Liver (tissue), 9 donors: ENCODE measurements around the gene DLK2. TPM values are rescaled to one million over a fixed set of nuclear protein-coding genes. Genes with fewer than 3 reads are reported as not detected.
A peak's percentile ranks its signal among the peaks of the same experiment; 100 is the strongest.

ENCODE experiments used
- DNase-seq: peaks from one replicate; pipeline ENCODE4 v3.0.0-alpha.2; 2017; ENCODE audit warnings: low spot score
- H3K27ac ChIP-seq, 2 donors: one replicate each; pipeline ENCODE4 v1.7.0; 2013; ENCODE audit warnings: inconsistent platforms in 2 of 2, low read length in 2 of 2, control low read depth in 1 of 2, low read depth in 1 of 2, mild to moderate bottlenecking in 1 of 2
- H3K27me3 ChIP-seq, 4 donors: one replicate each; pipeline versions ENCODE4 v1.6.1 to v1.7.0; 2013; ENCODE audit warnings: low read length in 3 of 4, inconsistent platforms in 1 of 4, mild to moderate bottlenecking in 1 of 4, moderate library complexity in 1 of 4; ENCODE audit not compliant: control insufficient read depth in 4 of 4, insufficient read depth in 4 of 4
- H3K36me3 ChIP-seq, 4 donors: one replicate each; pipeline versions ENCODE4 v1.6.1 to v1.7.0; 2013; ENCODE audit warnings: low read length in 3 of 4, mild to moderate bottlenecking in 3 of 4, low read depth in 1 of 4, moderate library complexity in 1 of 4; ENCODE audit not compliant: control insufficient read depth in 4 of 4, insufficient read depth in 3 of 4
- H3K4me1 ChIP-seq, 4 donors: one replicate each; pipeline versions ENCODE4 v1.6.1 to v1.7.0; 2013; ENCODE audit warnings: low read length in 3 of 4, mild to moderate bottlenecking in 3 of 4, moderate library complexity in 1 of 4; ENCODE audit not compliant: control insufficient read depth in 4 of 4, insufficient read depth in 4 of 4
- H3K4me3 ChIP-seq, 3 donors: one replicate each; pipeline versions ENCODE4 v1.6.1 to v1.7.0; 2013; ENCODE audit warnings: low read length in 3 of 3, control low read depth in 1 of 3, low read depth in 1 of 3, mild to moderate bottlenecking in 1 of 3
- H3K9ac ChIP-seq, 2 donors: one replicate each; pipeline ENCODE4 v1.7.0; 2013; ENCODE audit warnings: low read length in 2 of 2, mild to moderate bottlenecking in 2 of 2, moderate library complexity in 2 of 2, control low read depth in 1 of 2, low read depth in 1 of 2
- H3K9me3 ChIP-seq, 4 donors: one replicate each; pipeline versions ENCODE4 v1.6.1 to v1.7.0; 2013; ENCODE audit warnings: low read length in 3 of 4; ENCODE audit not compliant: control insufficient read depth in 4 of 4
- EGR1 ChIP-seq, 2 donors: IDR thresholded peaks; 2 replicates each; pipeline ENCODE4 v1.6.1; 2016 to 2018; ENCODE audit warnings: antibody characterized with exemption in 2 of 2, low read depth in 2 of 2
- FOXA1 ChIP-seq: IDR thresholded peaks from 2 replicates; pipeline ENCODE4 v1.6.1; 2016; ENCODE audit warnings: antibody characterized with exemption
- FOXA2 ChIP-seq: IDR thresholded peaks from 2 replicates; pipeline ENCODE4 v1.6.1; 2016; ENCODE audit warnings: antibody characterized with exemption
- GABPA ChIP-seq, 2 donors: IDR thresholded peaks in 1 of 2; conservative IDR thresholded peaks in 1 of 2; 2 replicates each; pipeline ENCODE4 v1.6.1; 2016; ENCODE audit warnings: antibody characterized with exemption in 2 of 2, mild to moderate bottlenecking in 1 of 2, moderate library complexity in 1 of 2
- HNF4A ChIP-seq, 2 donors: conservative IDR thresholded peaks; 2 replicates each; pipeline ENCODE4 v1.6.1; 2016; ENCODE audit warnings: antibody characterized with exemption in 2 of 2, mild to moderate bottlenecking in 2 of 2
- HNF4G ChIP-seq: IDR thresholded peaks from 2 replicates; pipeline ENCODE4 v1.6.1; 2016; ENCODE audit warnings: antibody characterized with exemption
- JUND ChIP-seq, 2 donors: IDR thresholded peaks; 2 replicates each; pipeline ENCODE4 v1.6.1; 2016; ENCODE audit warnings: antibody characterized with exemption in 2 of 2
- NR2F2 ChIP-seq: IDR thresholded peaks from 2 replicates; pipeline ENCODE4 v1.6.1; 2016; ENCODE audit warnings: antibody characterized with exemption
- RAD21 ChIP-seq, 2 donors: IDR thresholded peaks; 2 replicates each; pipeline ENCODE4 v1.6.1; 2016; ENCODE audit warnings: antibody characterized with exemption in 2 of 2, mild to moderate bottlenecking in 2 of 2
- RXRA ChIP-seq, 2 donors: IDR thresholded peaks; 2 replicates each; pipeline ENCODE4 v1.6.1; 2017 to 2018; ENCODE audit warnings: antibody characterized with exemption in 2 of 2, mild to moderate bottlenecking in 1 of 2
- SP1 ChIP-seq: IDR thresholded peaks from 2 replicates; pipeline ENCODE4 v1.6.1; 2018; ENCODE audit warnings: antibody characterized with exemption, mild to moderate bottlenecking
- TAF1 ChIP-seq: conservative IDR thresholded peaks from 2 replicates; pipeline ENCODE4 v1.6.1; 2016; ENCODE audit warnings: antibody characterized with exemption, mild to moderate bottlenecking
- YY1 ChIP-seq: IDR thresholded peaks from 2 replicates; pipeline ENCODE4 v1.6.1; 2016; ENCODE audit warnings: antibody characterized with exemption, mild to moderate bottlenecking
- WGBS: extraction: QIAGEN DNeasy Blood & Tissue Kit; methylation state at CpG from one replicate; pipeline ENCODE4 v1.1.7; 2013; 5-methylcytosine and 5-hydroxymethylcytosine counted together
- polyA plus RNA-seq, 2 donors: library from polyadenylated mRNA; stranded (reverse) in 1 of 2; unstranded in 1 of 2; fragments of 200-250 nt in 1 of 2; fragments of >200 nt in 1 of 2; fragmentation: Nextera tagmentation in 1 of 2; extraction: Ambion mirVana in 1 of 2; gene quantifications; one replicate each; pipeline versions ENCODE4 v1.2.1 to v1.2.3, GENCODE V29; 2013 to 2015
- total RNA-seq, 2 donors: library from RNA; depleted of rRNA; stranded (reverse); fragments of >200 nt; gene quantifications; one replicate each; pipeline ENCODE4 v1.2.3, GENCODE V29; 2014
- TF ChIP-seq, protein P1 (sequence below): fragments of 150-350 bp; IDR thresholded peaks from 2 replicates; pipeline ENCODE4 v1.5.1; 2017; ENCODE audit warnings: improper control_type of control experiment, low read depth, low read length; ENCODE audit not compliant: missing input control
- TF ChIP-seq, protein P2 (sequence below): IDR thresholded peaks from 2 replicates; pipeline ENCODE4 v1.6.1; 2016; ENCODE audit warnings: antibody characterized with exemption
- TF ChIP-seq, protein P3 (sequence below): IDR thresholded peaks from 2 replicates; pipeline ENCODE4 v1.6.1; 2016; ENCODE audit warnings: antibody characterized with exemption
- TF ChIP-seq, protein P4 (sequence below): IDR thresholded peaks from 2 replicates; pipeline ENCODE4 v1.6.1; 2016; ENCODE audit warnings: antibody characterized with exemption
- TF ChIP-seq, protein P5 (sequence below): IDR thresholded peaks from 2 replicates; pipeline ENCODE4 v1.6.1; 2016; ENCODE audit warnings: antibody characterized with exemption, mild to moderate bottlenecking
- donor health status: healthy.
- donor health status: healthy.
- donor health status: healthy.
- donor health status: healthy.
- donor health status: healthy.

Gene DLK2
- total and polyA plus RNA-seq, 4 donors = 0.08 to 1.0 (median 0.08) TPM; not detected in 1

DNA sequence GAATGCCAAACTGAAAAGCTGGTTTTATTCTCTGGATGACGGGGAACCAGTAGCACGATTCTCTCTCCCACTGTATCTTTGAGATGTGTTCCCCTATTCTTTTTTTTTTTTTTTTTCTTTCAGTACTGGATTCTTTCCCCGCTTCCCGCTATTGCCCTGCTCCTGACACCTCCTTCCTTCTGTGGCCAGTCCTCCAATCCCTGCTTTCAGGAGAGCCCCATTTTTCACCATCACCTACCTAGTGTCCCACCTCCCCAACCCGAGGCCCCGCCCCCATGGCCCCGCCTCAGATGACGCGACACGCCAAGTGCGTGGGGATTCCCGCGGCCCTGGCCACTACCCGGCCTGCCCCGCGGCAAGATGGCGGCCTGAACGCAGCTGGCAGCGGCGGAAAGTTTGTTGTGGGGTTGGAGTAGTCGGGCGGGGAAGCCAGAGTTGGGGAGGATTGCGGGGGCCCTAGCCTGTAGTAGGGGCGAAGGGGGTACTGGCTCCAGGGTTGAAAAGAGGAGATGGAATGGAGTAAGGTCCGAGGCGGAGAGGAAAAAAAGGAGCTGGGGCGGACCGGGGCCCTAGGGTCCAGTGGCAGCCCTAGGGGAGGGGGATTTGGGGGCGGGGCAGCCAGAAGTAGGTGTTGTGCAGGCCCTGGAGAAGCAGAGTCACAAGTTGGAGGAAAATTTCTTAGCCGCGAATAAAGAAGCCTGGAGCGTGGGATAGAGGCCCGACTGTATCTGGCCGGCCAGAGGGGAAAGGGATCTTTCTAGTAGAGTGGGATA is 22.1 kb upstream of the DLK2 start, which contains the start of gene TJAP1:
Gene TJAP1, plus strand, starts transcription at position 336 of the 773 bp plus-strand sequence. CDS start 21,432 bp downstream, outside the sequence.
- DNase-seq = peak; percentile 96
- Histone ChIP-seq H3K9me3 (no peaks in the 10 kb centered on the region), H3K27me3 (no peaks in the 10 kb centered on the region), H3K4me3 (peak within 1 kb of the TSS; percentile 76 to 92 (median 88)), H3K27ac (peak within 1 kb of the TSS; percentile 75 to 76), H3K9ac (peak within 1 kb of the TSS; percentile 81 to 93), H3K36me3 (no peaks in the 10 kb centered on the region), H3K4me1 (peaks cover 7 to 28% (median 17%) of the 10 kb centered on the region in 4 donors)
- 2% methylated on average over 34 of the region's 34 CpGs for WGBS
- no peak for TF ChIP-seq SP1
- TF ChIP-seq, protein P1, sequence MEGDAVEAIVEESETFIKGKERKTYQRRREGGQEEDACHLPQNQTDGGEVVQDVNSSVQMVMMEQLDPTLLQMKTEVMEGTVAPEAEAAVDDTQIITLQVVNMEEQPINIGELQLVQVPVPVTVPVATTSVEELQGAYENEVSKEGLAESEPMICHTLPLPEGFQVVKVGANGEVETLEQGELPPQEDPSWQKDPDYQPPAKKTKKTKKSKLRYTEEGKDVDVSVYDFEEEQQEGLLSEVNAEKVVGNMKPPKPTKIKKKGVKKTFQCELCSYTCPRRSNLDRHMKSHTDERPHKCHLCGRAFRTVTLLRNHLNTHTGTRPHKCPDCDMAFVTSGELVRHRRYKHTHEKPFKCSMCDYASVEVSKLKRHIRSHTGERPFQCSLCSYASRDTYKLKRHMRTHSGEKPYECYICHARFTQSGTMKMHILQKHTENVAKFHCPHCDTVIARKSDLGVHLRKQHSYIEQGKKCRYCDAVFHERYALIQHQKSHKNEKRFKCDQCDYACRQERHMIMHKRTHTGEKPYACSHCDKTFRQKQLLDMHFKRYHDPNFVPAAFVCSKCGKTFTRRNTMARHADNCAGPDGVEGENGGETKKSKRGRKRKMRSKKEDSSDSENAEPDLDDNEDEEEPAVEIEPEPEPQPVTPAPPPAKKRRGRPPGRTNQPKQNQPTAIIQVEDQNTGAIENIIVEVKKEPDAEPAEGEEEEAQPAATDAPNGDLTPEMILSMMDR = no peak
- peak in 1 of 2 donors; percentile 40 for TF ChIP-seq HNF4A (conservative IDR thresholded peaks at IDR 0.05)
- peak; percentile 99 for TF ChIP-seq YY1
- TF ChIP-seq FOXA1 = no peak
- TF ChIP-seq, protein P2, sequence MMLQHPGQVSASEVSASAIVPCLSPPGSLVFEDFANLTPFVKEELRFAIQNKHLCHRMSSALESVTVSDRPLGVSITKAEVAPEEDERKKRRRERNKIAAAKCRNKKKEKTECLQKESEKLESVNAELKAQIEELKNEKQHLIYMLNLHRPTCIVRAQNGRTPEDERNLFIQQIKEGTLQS = no peak
- no peak for TF ChIP-seq HNF4G
- TF ChIP-seq, protein P3, sequence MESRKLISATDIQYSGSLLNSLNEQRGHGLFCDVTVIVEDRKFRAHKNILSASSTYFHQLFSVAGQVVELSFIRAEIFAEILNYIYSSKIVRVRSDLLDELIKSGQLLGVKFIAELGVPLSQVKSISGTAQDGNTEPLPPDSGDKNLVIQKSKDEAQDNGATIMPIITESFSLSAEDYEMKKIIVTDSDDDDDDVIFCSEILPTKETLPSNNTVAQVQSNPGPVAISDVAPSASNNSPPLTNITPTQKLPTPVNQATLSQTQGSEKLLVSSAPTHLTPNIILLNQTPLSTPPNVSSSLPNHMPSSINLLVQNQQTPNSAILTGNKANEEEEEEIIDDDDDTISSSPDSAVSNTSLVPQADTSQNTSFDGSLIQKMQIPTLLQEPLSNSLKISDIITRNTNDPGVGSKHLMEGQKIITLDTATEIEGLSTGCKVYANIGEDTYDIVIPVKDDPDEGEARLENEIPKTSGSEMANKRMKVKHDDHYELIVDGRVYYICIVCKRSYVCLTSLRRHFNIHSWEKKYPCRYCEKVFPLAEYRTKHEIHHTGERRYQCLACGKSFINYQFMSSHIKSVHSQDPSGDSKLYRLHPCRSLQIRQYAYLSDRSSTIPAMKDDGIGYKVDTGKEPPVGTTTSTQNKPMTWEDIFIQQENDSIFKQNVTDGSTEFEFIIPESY = peak; percentile 33
- TF ChIP-seq, protein P4, sequence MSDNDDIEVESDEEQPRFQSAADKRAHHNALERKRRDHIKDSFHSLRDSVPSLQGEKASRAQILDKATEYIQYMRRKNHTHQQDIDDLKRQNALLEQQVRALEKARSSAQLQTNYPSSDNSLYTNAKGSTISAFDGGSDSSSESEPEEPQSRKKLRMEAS = no peak
- TF ChIP-seq RXRA (IDR thresholded peaks at IDR 0.05) = no peak
- TF ChIP-seq, protein P5, sequence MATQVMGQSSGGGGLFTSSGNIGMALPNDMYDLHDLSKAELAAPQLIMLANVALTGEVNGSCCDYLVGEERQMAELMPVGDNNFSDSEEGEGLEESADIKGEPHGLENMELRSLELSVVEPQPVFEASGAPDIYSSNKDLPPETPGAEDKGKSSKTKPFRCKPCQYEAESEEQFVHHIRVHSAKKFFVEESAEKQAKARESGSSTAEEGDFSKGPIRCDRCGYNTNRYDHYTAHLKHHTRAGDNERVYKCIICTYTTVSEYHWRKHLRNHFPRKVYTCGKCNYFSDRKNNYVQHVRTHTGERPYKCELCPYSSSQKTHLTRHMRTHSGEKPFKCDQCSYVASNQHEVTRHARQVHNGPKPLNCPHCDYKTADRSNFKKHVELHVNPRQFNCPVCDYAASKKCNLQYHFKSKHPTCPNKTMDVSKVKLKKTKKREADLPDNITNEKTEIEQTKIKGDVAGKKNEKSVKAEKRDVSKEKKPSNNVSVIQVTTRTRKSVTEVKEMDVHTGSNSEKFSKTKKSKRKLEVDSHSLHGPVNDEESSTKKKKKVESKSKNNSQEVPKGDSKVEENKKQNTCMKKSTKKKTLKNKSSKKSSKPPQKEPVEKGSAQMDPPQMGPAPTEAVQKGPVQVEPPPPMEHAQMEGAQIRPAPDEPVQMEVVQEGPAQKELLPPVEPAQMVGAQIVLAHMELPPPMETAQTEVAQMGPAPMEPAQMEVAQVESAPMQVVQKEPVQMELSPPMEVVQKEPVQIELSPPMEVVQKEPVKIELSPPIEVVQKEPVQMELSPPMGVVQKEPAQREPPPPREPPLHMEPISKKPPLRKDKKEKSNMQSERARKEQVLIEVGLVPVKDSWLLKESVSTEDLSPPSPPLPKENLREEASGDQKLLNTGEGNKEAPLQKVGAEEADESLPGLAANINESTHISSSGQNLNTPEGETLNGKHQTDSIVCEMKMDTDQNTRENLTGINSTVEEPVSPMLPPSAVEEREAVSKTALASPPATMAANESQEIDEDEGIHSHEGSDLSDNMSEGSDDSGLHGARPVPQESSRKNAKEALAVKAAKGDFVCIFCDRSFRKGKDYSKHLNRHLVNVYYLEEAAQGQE = peak; percentile 39
- no peak for TF ChIP-seq FOXA2
- no peak for TF ChIP-seq EGR1 (IDR thresholded peaks at IDR 0.05; ENCODE audit: low read depth in 2 of 2)
- no peak for TF ChIP-seq GABPA (IDR thresholded peaks at IDR 0.05 in 1 of 2, conservative IDR thresholded peaks at IDR 0.05 in 1 of 2)
- no peak for TF ChIP-seq RAD21 (IDR thresholded peaks at IDR 0.05)
- no peak for TF ChIP-seq NR2F2
- TF ChIP-seq JUND (IDR thresholded peaks at IDR 0.05) = no peak
- TF ChIP-seq TAF1 = no peak
